HG03439 (cell line): ENCODE measurements around the gene CASQ2.

ENCODE experiments used
- ATAC-seq: cut with Tn5 transposase; IDR thresholded peaks from one replicate; pipeline ENCODE4 v1.9.1; 2021; ENCODE audit warnings: mild to moderate bottlenecking, moderate library complexity; ENCODE audit not compliant: unreplicated experiment

Gene CASQ2

GRCh38 chr1:115768549-115768948 is at the start of gene CASQ2:
Gene CASQ2 (minus strand): TSS chr1:115768714. CDS start chr1:115768541, 173 bp downstream.
- no peak for ATAC-seq

GRCh38 chr1:115815694-115816093 is 47.2 kb upstream of the CASQ2 start:
- no peak for ATAC-seq

- ATAC-seq = no peak
Measured at GRCh38 chr1:115814685-115815398, 46.3 kb upstream of the CASQ2 start.

- no peak for ATAC-seq
Measured at GRCh38 chr1:115813727-115814126, 45.2 kb upstream of the CASQ2 start.

GRCh38 chr1:115811140-115811828 is 42.8 kb upstream of the CASQ2 start:
- ATAC-seq = no peak

GRCh38 chr1:115810609-115811008 is 42.1 kb upstream of the CASQ2 start:
- no peak for ATAC-seq

GRCh38 chr1:115809847-115810246 is 41.3 kb upstream of the CASQ2 start:
- no peak for ATAC-seq

GRCh38 chr1:115809076-115809475 is 40.6 kb upstream of the CASQ2 start:
- no peak for ATAC-seq

GRCh38 chr1:115807723-115808122 is 39.2 kb upstream of the CASQ2 start:
- ATAC-seq = no peak

GRCh38 chr1:115805597-115805996 is 37.1 kb upstream of the CASQ2 start:
- ATAC-seq = no peak

GRCh38 chr1:115802416-115802815 is 33.9 kb upstream of the CASQ2 start:
- no peak for ATAC-seq

- ATAC-seq = no peak
Measured at GRCh38 chr1:115797486-115797885, 29.0 kb upstream of the CASQ2 start.

GRCh38 chr1:115796897-115797296 is 28.4 kb upstream of the CASQ2 start:
- no peak for ATAC-seq

- ATAC-seq = no peak
Measured at GRCh38 chr1:115796036-115796435, 27.5 kb upstream of the CASQ2 start.

GRCh38 chr1:115794976-115795639 is 26.6 kb upstream of the CASQ2 start:
- ATAC-seq = no peak

GRCh38 chr1:115793162-115793561 is 24.6 kb upstream of the CASQ2 start:
- no peak for ATAC-seq

- no peak for ATAC-seq
Measured at GRCh38 chr1:115791816-115792215, 23.3 kb upstream of the CASQ2 start.

GRCh38 chr1:115790846-115791245 is 22.3 kb upstream of the CASQ2 start:
- no peak for ATAC-seq

GRCh38 chr1:115790356-115790755 is 21.8 kb upstream of the CASQ2 start:
- ATAC-seq = no peak

- ATAC-seq = no peak
Measured at GRCh38 chr1:115783311-115783710, 14.8 kb upstream of the CASQ2 start.

GRCh38 chr1:115782571-115783281 is 14.2 kb upstream of the CASQ2 start:
- no peak for ATAC-seq
